ENCODE data around the gene GGPS1. TPM values are rescaled to one million over a fixed set of nuclear protein-coding genes. Genes with fewer than 3 reads are reported as not detected.
"Not testable (repeated sequence)": the region's sequence is repeated elsewhere in the genome, so short reads cannot be mapped to it uniquely, and the experiment has no call there.

Gene GGPS1
- total and polyA plus RNA-seq, 2 donors from 2014 or later, result 38.3 to 39.0 TPM

DNA sequence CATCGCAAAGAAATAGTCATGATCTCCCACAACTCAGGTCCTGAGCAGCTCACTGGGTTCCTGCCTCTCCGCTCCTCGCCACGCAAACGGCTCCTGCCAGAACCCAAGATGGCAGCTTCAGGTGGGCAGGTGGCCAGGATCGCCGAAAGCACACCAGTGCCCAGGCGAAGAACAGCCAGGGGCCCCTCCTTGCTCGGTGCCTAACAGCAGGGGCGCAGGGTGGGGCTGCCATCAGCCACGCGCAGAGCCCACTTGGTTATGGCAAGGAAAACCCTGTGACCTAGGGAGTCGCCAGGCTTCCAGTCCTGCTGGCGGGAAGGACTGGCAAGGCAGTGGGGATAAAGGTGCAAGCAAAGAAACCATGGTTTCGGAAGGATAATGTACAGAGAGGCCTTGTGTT is 47.9 kb upstream of the GGPS1 start:
- DNase-seq (no peak), FAIRE-seq (no peak)
- Histone ChIP-seq H3K36me3 (ENCODE audit: control insufficient read depth in 2 of 3, insufficient read depth in 3 of 3, low read length in 3 of 3) (no peaks in the 10 kb centered on the region), H3K27me3 (ENCODE audit: control insufficient read depth, insufficient read depth, low read length) (no peaks in the 10 kb centered on the region), H3K4me1 (ENCODE audit: control insufficient read depth in 2 of 3, insufficient read depth in 2 of 3, low read depth in 1 of 3, low read length in 3 of 3) (peaks cover 0 to 2% (median 0%) of the 10 kb centered on the region in 3 donors), H3K4me3 (ENCODE audit: low read length in 3 of 3) (no peak overlapping the region), H3K9ac (ENCODE audit: low read length in 3 of 3) (no peak overlapping the region), H3K27ac (ENCODE audit: low read depth in 2 of 2, low read length in 2 of 2) (no peak overlapping the region), H3K9me3 (ENCODE audit: control insufficient read depth in 2 of 3, insufficient read depth in 1 of 3, low read length in 3 of 3) (no peaks in the 10 kb centered on the region)
- intact Hi-C loops (cut with DNase I), result no loop called here
- TF ChIP-seq, protein P1, sequence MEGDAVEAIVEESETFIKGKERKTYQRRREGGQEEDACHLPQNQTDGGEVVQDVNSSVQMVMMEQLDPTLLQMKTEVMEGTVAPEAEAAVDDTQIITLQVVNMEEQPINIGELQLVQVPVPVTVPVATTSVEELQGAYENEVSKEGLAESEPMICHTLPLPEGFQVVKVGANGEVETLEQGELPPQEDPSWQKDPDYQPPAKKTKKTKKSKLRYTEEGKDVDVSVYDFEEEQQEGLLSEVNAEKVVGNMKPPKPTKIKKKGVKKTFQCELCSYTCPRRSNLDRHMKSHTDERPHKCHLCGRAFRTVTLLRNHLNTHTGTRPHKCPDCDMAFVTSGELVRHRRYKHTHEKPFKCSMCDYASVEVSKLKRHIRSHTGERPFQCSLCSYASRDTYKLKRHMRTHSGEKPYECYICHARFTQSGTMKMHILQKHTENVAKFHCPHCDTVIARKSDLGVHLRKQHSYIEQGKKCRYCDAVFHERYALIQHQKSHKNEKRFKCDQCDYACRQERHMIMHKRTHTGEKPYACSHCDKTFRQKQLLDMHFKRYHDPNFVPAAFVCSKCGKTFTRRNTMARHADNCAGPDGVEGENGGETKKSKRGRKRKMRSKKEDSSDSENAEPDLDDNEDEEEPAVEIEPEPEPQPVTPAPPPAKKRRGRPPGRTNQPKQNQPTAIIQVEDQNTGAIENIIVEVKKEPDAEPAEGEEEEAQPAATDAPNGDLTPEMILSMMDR (IDR thresholded peaks at IDR 0.05; ENCODE audit: borderline replicate concordance, extremely low read depth, insufficient read depth), result no peak

DNA sequence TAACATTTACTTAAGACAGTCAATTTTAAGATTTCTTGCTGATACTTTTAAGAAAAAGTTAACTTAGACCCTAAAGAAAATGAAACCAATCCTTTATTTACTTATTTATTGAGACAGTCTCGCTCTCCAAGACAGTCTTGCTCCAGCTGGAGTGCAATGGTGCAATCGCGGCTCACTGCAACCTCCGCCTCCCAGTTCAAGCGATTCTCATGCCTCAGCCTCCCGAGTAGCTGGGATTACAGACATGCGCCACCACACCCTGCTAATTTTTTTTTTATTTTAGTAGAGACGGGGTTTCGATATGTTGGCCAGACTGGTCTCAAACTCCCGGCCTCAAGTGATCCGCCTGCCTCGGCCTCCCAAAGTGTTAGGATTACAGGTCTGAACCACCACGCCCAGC is 44.7 kb upstream of the GGPS1 start:
- H3K4me3 ChIP-seq (ENCODE audit: low read length in 3 of 3); H3K4me1 ChIP-seq (ENCODE audit: control insufficient read depth in 2 of 3, insufficient read depth in 2 of 3, low read depth in 1 of 3, low read length in 3 of 3); H3K27ac ChIP-seq (ENCODE audit: low read depth in 2 of 2, low read length in 2 of 2); FAIRE-seq; H3K36me3 ChIP-seq (ENCODE audit: control insufficient read depth in 2 of 3, insufficient read depth in 3 of 3, low read length in 3 of 3); DNase-seq; H3K9me3 ChIP-seq (ENCODE audit: control insufficient read depth in 2 of 3, insufficient read depth in 1 of 3, low read length in 3 of 3); H3K9ac ChIP-seq (ENCODE audit: low read length in 3 of 3); intact Hi-C loops (cut with DNase I); H3K27me3 ChIP-seq (ENCODE audit: control insufficient read depth, insufficient read depth, low read length): not testable (repeated sequence)

DNA sequence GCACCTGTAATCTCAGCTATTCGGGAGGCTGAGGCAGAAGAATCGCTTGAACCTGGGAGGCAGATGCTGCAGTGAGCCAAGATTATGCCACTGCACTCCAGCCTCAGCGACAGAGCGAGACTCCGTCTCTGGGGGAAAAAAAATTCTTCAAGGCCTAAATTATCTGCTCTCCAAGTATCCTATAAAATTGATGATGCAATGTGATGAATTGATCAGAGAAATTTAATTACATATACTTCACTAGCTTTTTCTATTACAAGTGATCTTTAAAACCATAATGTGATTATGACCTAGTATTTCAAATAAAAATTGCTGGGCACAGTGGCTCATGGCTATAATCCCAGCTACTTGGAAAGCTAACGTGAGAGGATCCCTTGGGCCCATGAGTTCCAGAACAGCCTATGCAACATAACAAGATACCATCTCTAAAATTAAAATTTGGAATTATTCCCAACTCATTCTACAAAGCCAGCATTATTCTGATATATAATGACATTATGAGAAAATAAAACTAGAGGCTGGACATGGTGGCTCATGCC is 44.1 kb upstream of the GGPS1 start:
- H3K4me3 ChIP-seq (ENCODE audit: low read length in 3 of 3), result no peak overlapping the region
- TF ChIP-seq, protein P1 (IDR thresholded peaks at IDR 0.05; ENCODE audit: borderline replicate concordance, extremely low read depth, insufficient read depth), result no peak
- no peaks in the 10 kb centered on the region for H3K36me3 ChIP-seq (ENCODE audit: control insufficient read depth in 2 of 3, insufficient read depth in 3 of 3, low read length in 3 of 3)
- no peak overlapping the region for H3K9ac ChIP-seq (ENCODE audit: low read length in 3 of 3)
- DNase-seq (no peak), FAIRE-seq (no peak)
- H3K4me1 ChIP-seq (ENCODE audit: control insufficient read depth in 2 of 3, insufficient read depth in 2 of 3, low read depth in 1 of 3, low read length in 3 of 3), result peaks cover 0 to 2% (median 0%) of the 10 kb centered on the region in 3 donors
- H3K27ac ChIP-seq (ENCODE audit: low read depth in 2 of 2, low read length in 2 of 2), result no peak overlapping the region
- intact Hi-C loops (cut with DNase I), result no loop called here
- no peaks in the 10 kb centered on the region for H3K27me3 ChIP-seq (ENCODE audit: control insufficient read depth, insufficient read depth, low read length)
- H3K9me3 ChIP-seq (ENCODE audit: control insufficient read depth in 2 of 3, insufficient read depth in 1 of 3, low read length in 3 of 3), result no peaks in the 10 kb centered on the region

DNA sequence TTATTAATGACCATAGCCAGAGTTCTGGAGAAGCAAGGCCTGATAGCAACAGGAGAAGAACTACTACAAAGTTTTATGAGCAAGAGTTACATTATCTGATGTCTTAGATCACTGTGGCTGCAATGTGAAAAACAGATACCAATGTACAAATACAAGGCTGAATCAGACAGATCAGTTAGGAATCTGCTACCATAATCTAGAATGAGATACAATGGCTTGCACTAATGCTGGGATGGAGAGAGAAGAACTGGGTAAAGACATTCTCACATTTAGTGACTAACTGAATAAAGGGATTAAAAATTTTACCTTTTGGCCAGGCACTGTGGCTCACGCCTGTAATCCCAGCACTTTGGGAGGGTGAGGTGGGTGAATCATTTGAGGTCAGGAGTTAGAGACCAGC is 41.7 kb upstream of the GGPS1 start:
- intact Hi-C loops (cut with DNase I), result no loop called here
- TF ChIP-seq, protein P1 (IDR thresholded peaks at IDR 0.05; ENCODE audit: borderline replicate concordance, extremely low read depth, insufficient read depth), result no peak
- no peak for FAIRE-seq
- Histone ChIP-seq H3K27ac (ENCODE audit: low read depth in 2 of 2, low read length in 2 of 2) (no peak overlapping the region), H3K4me1 (ENCODE audit: control insufficient read depth in 2 of 3, insufficient read depth in 2 of 3, low read depth in 1 of 3, low read length in 3 of 3) (peaks cover 0 to 4% (median 0%) of the 10 kb centered on the region in 3 donors), H3K36me3 (ENCODE audit: control insufficient read depth in 2 of 3, insufficient read depth in 3 of 3, low read length in 3 of 3) (no peaks in the 10 kb centered on the region), H3K27me3 (ENCODE audit: control insufficient read depth, insufficient read depth, low read length) (no peaks in the 10 kb centered on the region), H3K9ac (ENCODE audit: low read length in 3 of 3) (no peak overlapping the region), H3K4me3 (ENCODE audit: low read length in 3 of 3) (no peak overlapping the region), H3K9me3 (ENCODE audit: control insufficient read depth in 2 of 3, insufficient read depth in 1 of 3, low read length in 3 of 3) (no peaks in the 10 kb centered on the region)
- DNase-seq, result no peak

Measured in kidney (tissue), 14 donors.